Fibroblast of the aortic adventitia (primary cell): Measurements from ENCODE around the gene BICD2. TPM values are rescaled to one million over a fixed set of nuclear protein-coding genes. Genes with fewer than 3 reads are reported as not detected.

Experiments
- DNase-seq: peaks from one replicate; pipeline ENCODE4 v3.0.0-alpha.2; 2010; ENCODE audit warnings: low read depth
- H3K4me3 ChIP-seq: 2 replicates; pipeline ENCODE4 v1.5.1; 2011; ENCODE audit warnings: low read depth, mild to moderate bottlenecking, control low read depth, low read length, moderate library complexity
- CTCF ChIP-seq: IDR thresholded peaks from 2 replicates; pipeline ENCODE4 v1.5.1; 2011; ENCODE audit warnings: mild to moderate bottlenecking, low read length, control low read depth, inconsistent platforms; ENCODE audit not compliant: insufficient read depth
- total RNA-seq: library from RNA; depleted of rRNA; stranded (reverse); fragments of >200 nt; gene quantifications from 2 replicates; pipeline ENCODE4 v1.2.3, GENCODE V29; 2012; ENCODE audit warnings: low replicate concordance

Gene BICD2
- total RNA-seq, 1 donor: 39.7 TPM

GRCh38 chr9:92781899-92782298, 17.3 kb upstream of the BICD2 start:
- no peak overlapping the region for H3K4me3 ChIP-seq

GRCh38 chr9:92780206-92780605, 15.6 kb upstream of the BICD2 start:
- H3K4me3 ChIP-seq: no peak overlapping the region
- DNase-seq: no peak
- TF ChIP-seq CTCF: no peak

More at GRCh38 chr9:92781899-92782298, 17.3 kb upstream of the BICD2 start:
- no peak for TF ChIP-seq CTCF
- DNase-seq: no peak

GRCh38 chr9:92775466-92775865, 10.8 kb upstream of the BICD2 start:
- no peak overlapping the region for H3K4me3 ChIP-seq
- DNase-seq: no peak
- TF ChIP-seq CTCF: no peak

- peak; percentile 87 for DNase-seq
- TF ChIP-seq CTCF: no peak
- no peak overlapping the region for H3K4me3 ChIP-seq
Measured at GRCh38 chr9:92774274-92774673, 9.6 kb upstream of the BICD2 start.

DNA sequence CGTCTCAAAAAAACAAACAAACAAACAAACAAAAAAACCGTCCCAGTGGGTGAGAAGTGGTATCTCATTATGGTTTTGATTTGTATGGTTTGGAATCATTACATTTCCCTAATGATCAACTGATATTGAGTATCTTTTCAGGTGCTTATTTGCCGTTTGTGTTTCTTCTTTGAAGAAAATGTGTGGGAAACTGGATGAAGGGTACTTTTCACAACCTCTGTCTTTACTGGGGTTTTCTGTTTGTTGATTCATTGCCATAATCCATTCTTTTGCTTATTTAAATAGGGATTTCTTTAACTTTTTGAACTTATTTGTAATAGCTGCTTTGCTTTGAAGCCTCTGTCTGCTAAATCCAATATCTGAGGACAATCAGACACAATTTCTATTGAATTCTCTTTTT, 9.2 kb upstream of the BICD2 start:
- DNase-seq: no peak
- TF ChIP-seq CTCF: no peak
- H3K4me3 ChIP-seq: no peak overlapping the region

GRCh38 chr9:92771309-92771708, 6.7 kb upstream of the BICD2 start:
- TF ChIP-seq CTCF: no peak
- DNase-seq: no peak
- H3K4me3 ChIP-seq: no peak overlapping the region

DNA sequence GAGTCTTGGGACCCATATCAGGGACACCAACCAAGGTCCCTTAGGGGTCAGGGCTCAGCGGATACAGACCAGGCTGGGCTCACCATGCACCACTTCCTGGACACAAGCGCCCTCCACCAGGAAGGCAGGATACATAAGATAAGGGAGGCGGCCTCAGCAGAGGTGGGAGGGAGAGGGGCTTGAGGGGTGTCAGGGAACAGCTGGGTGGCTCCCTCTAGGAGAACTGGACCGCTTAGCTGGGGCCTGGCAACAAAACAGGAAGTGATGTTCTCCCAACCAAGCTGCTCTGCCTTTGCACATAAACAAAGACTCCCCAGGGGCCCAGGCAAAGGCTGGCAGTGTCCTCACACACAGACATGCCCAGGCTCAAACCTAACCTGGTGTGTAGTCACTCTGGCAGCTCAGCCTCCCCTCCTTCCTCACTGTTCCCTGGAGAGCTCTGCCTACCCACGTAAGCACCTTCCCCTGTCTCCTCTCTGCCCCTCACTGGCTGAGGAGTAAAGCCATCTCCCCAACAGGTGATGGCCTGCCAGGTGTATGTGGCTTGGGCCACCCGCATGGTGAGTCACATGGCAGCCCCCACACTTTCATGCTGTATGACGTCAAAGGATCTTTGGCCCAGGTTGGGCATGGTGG, 5.8 kb upstream of the BICD2 start:
- no peak overlapping the region for H3K4me3 ChIP-seq
- no peak for TF ChIP-seq CTCF
- no peak for DNase-seq
